ENCODE results near the gene RPS6KA5. TPM values are rescaled to one million over a fixed set of nuclear protein-coding genes. Genes with fewer than 3 reads are reported as not detected.
A peak's percentile ranks its signal among the peaks of the same experiment; 100 is the strongest.

RPS6KA5 gene
- total RNA-seq, 1 experiment from 2014 or later, result 24.2 TPM

GRCh38 chr14:91060351-91061055, at the start of gene RPS6KA5 (continued):
- TF ChIP-seq, protein P1, sequence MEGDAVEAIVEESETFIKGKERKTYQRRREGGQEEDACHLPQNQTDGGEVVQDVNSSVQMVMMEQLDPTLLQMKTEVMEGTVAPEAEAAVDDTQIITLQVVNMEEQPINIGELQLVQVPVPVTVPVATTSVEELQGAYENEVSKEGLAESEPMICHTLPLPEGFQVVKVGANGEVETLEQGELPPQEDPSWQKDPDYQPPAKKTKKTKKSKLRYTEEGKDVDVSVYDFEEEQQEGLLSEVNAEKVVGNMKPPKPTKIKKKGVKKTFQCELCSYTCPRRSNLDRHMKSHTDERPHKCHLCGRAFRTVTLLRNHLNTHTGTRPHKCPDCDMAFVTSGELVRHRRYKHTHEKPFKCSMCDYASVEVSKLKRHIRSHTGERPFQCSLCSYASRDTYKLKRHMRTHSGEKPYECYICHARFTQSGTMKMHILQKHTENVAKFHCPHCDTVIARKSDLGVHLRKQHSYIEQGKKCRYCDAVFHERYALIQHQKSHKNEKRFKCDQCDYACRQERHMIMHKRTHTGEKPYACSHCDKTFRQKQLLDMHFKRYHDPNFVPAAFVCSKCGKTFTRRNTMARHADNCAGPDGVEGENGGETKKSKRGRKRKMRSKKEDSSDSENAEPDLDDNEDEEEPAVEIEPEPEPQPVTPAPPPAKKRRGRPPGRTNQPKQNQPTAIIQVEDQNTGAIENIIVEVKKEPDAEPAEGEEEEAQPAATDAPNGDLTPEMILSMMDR (IDR thresholded peaks at IDR 0.05 in 2 of 3, conservative IDR thresholded peaks at IDR 0.05 in 1 of 3; ENCODE audit: borderline replicate concordance in 1 of 3, insufficient read depth in 1 of 3, low read depth in 2 of 3, low read length in 2 of 3), result no peak
- TF ChIP-seq SRF (IDR thresholded peaks at IDR 0.05; ENCODE audit: low read depth) (no peak; the same call in 1 of the 2 replicates), ZFX (IDR thresholded peaks at IDR 0.05) (no peak), TCF7L2 (IDR thresholded peaks at IDR 0.05; ENCODE audit: borderline replicate concordance, extremely low read depth, insufficient read depth, insufficient read length) (peak; percentile 15), POLR2A (IDR thresholded peaks at IDR 0.05; ENCODE audit: borderline replicate concordance, extremely low read depth, insufficient read depth, insufficient read length) (no peak), CEBPB (IDR thresholded peaks at IDR 0.05; ENCODE audit: low read depth) (no peak)
- TF ChIP-seq, protein P2, sequence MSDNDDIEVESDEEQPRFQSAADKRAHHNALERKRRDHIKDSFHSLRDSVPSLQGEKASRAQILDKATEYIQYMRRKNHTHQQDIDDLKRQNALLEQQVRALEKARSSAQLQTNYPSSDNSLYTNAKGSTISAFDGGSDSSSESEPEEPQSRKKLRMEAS (IDR thresholded peaks at IDR 0.05), result no peak

GRCh38 chr14:91108941-91109611, 48.6 kb upstream of the RPS6KA5 start:
- ChIA-PET POLR2A (no interaction called here), CTCF (no interaction called here), RAD21 (ENCODE audit: low non-redundant PET in 1 of 2, low total read pairs in 2 of 2, uncharacterized antibody in 2 of 2, unreplicated experiment in 2 of 2) (no interaction called here)
- H3K4me1 ChIP-seq (ENCODE audit: control insufficient read depth in 1 of 2, insufficient read depth in 2 of 2, low read length in 2 of 2), result peaks cover 15 to 29% of the 10 kb centered on the region in 2 experiments
- no peaks in the 10 kb centered on the region for H3K9me3 ChIP-seq (ENCODE audit: control insufficient read depth in 1 of 2, insufficient read depth in 1 of 2, low read depth in 1 of 2, low read length in 2 of 2)
- DNase-seq (ENCODE audit: low read depth, low spot score), result no peak
- H3K79me2 ChIP-seq (ENCODE audit: insufficient read depth, low read length), result no peaks in the 10 kb centered on the region
- no peaks in the 10 kb centered on the region for H4K20me1 ChIP-seq (ENCODE audit: insufficient read depth)
- intact Hi-C loops (cut with micrococcal nuclease), result no loop called here
- no peak overlapping the region for H2AFZ ChIP-seq (ENCODE audit: low read depth, low read length, poor library complexity, severe bottlenecking)
- BruUV-seq (replicated peaks), result no TSS peak
- H3K4me2 ChIP-seq (ENCODE audit: low read length), result no peak overlapping the region
- no peak overlapping the region for H3K9ac ChIP-seq (ENCODE audit: low read length)
- no peaks in the 10 kb centered on the region for H3K9me2 ChIP-seq (ENCODE audit: insufficient read depth)
- H3K36me3 ChIP-seq (ENCODE audit: control insufficient read depth in 1 of 2, insufficient read depth in 2 of 2, low read length in 2 of 2), result no peaks in the 10 kb centered on the region
- no peaks in the 10 kb centered on the region for H3K27me3 ChIP-seq (ENCODE audit: insufficient read depth, low read length)
- no peak overlapping the region for H3K27ac ChIP-seq (ENCODE audit: low read depth, low read length)
- TF ChIP-seq JUND (IDR thresholded peaks at IDR 0.05) (no peak), CEBPB (IDR thresholded peaks at IDR 0.05; ENCODE audit: low read depth) (no peak), RAD21 (IDR thresholded peaks at IDR 0.05; ENCODE audit: low read depth) (no peak), SP1 (IDR thresholded peaks at IDR 0.05; ENCODE audit: low read depth) (no peak), ELF1 (IDR thresholded peaks at IDR 0.05; ENCODE audit: borderline replicate concordance, low read depth) (no peak), CBX3 (IDR thresholded peaks at IDR 0.05; ENCODE audit: low read depth) (no peak)
- no peak for ATAC-seq
- H3K4me3 ChIP-seq (replicated peaks in 1 of 2; ENCODE audit: low read depth in 1 of 2, low read length in 2 of 2), result no peak overlapping the region

Data from HCT116 (cell line).